ENCODE results near the gene TRHDE. TPM values are rescaled to one million over a fixed set of nuclear protein-coding genes. Genes with fewer than 3 reads are reported as not detected.

TRHDE gene
- total and polyA plus RNA-seq, 12 donors = 0.11 to 3.9 (median 0.64) TPM

DNA sequence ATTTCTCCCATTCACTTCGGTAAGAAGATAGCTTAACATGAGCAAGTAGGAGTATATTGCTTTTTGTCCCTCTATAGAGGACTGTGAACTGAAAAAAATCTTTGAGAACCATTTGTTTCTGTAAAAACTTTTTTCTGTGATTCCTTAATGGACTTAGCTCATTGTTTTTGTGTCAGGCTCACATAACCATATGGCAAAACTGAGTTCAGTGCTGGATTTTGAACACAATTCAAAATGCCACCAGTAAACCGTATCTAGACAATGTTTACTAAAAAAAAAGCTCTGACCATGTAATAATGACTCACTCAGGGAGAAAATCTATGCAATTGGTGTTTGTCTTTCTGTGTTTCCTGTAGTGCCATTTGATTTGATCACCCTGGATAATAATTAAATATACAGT is 5.2 kb downstream of the TRHDE start:
- peaks cover 8 to 19% of the 10 kb centered on the region in 2 donors for H3K4me1 ChIP-seq (replicated peaks in 1 of 2)
- TF ChIP-seq, protein P1, sequence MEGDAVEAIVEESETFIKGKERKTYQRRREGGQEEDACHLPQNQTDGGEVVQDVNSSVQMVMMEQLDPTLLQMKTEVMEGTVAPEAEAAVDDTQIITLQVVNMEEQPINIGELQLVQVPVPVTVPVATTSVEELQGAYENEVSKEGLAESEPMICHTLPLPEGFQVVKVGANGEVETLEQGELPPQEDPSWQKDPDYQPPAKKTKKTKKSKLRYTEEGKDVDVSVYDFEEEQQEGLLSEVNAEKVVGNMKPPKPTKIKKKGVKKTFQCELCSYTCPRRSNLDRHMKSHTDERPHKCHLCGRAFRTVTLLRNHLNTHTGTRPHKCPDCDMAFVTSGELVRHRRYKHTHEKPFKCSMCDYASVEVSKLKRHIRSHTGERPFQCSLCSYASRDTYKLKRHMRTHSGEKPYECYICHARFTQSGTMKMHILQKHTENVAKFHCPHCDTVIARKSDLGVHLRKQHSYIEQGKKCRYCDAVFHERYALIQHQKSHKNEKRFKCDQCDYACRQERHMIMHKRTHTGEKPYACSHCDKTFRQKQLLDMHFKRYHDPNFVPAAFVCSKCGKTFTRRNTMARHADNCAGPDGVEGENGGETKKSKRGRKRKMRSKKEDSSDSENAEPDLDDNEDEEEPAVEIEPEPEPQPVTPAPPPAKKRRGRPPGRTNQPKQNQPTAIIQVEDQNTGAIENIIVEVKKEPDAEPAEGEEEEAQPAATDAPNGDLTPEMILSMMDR (IDR thresholded peaks at IDR 0.05) = no peak
- TF ChIP-seq POLR2A (IDR thresholded peaks at IDR 0.05) = no peak
- H3K27me3 ChIP-seq = peaks cover 21% of the 10 kb centered on the region
- H3K36me3 ChIP-seq (replicated peaks in 1 of 2) = no peaks in the 10 kb centered on the region
- H3K27ac ChIP-seq = no peak overlapping the region
- intact Hi-C loops (cut with DNase I) = no loop called here
- no peaks in the 10 kb centered on the region for H3K9me3 ChIP-seq (replicated peaks in 1 of 3)
- 65 to 67% (median 67%) methylated on average over 2 of the region's 2 CpGs for WGBS, 4 donors
- H3K4me3 ChIP-seq = no peak overlapping the region
- DNase-seq = no peak

DNA sequence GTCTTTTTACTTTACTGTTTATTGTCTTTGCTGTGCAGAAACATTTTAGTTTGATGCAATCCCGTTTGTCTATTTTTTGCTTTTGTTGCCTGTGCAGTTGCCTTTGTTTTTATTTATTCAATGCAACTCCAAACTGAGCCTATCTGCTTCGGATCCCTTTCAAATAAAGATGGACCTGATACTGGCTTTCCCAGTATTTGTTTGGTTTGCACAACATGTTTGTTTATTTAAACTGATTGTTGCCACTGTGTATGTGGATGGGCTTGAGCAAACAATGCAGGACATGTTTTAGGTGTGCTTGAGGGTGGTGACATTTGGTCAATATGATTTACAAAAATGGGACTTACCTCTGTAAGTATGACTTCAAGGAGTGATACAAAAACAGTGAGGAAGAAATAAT is 6.7 kb downstream of the TRHDE start:
- peaks cover 8% of the 10 kb centered on the region for H3K27me3 ChIP-seq
- no peak for DNase-seq
- no peak for TF ChIP-seq POLR2A (IDR thresholded peaks at IDR 0.05)
- TF ChIP-seq, protein P1 (IDR thresholded peaks at IDR 0.05) = no peak

DNA sequence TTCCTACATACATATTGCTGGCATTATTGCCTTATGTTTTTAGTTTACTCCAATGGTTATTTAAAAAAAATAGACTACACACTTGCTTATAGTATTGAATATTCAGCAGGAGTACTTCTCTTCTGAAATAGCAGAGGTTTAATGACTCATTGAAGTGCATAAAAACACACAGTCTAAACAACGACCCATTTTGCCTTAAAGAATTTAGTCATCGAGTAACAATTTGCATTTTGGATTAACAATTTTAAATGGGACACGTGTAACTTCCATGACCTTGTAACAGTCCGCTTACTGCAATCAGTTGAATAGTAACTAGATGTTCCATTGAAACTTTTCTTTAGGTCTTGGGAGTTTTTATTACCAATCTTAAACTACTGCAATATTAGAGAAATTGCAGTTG is 9.0 kb downstream of the TRHDE start:
- intact Hi-C loops (cut with DNase I) = no loop called here
- no peak for TF ChIP-seq POLR2A (IDR thresholded peaks at IDR 0.05)
- TF ChIP-seq, protein P1 (IDR thresholded peaks at IDR 0.05) = no peak
- no peaks in the 10 kb centered on the region for H3K36me3 ChIP-seq (replicated peaks in 1 of 2)

More for the DNA sequence above, 6.7 kb downstream of the TRHDE start:
- intact Hi-C loops (cut with DNase I) = no loop called here
- no peaks in the 10 kb centered on the region for H3K36me3 ChIP-seq (replicated peaks in 1 of 2)
- WGBS, 4 donors = 34 to 43% (median 36%) methylated on average over 2 of the region's 2 CpGs
- no peak overlapping the region for H3K4me3 ChIP-seq
- H3K9me3 ChIP-seq (replicated peaks in 1 of 3) = no peaks in the 10 kb centered on the region
- peaks cover under 1 to 4% of the 10 kb centered on the region in 2 donors for H3K4me1 ChIP-seq (replicated peaks in 1 of 2)
- H3K27ac ChIP-seq = no peak overlapping the region

DNA sequence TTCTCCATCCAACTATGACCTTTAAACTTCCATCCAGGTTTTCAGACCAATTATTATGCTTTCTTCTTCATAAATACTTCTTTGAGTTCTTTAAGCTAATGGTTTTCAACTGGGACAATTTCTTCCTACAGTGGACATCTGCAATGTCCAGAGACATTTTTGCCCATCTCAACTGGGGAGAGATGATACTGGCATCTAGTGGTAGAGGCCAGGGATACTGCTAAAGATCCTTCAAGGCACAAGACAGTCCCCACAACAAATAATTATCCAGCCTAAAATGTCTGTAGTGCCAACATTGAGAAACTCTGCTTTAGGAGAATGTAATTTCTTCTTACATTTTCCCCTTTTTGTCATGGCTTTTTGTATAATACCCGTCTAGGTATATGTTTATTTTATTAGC is 10.6 kb downstream of the TRHDE start:
- Histone ChIP-seq H3K4me3 (no peak overlapping the region), H3K9me3 (replicated peaks in 1 of 3) (no peaks in the 10 kb centered on the region), H3K36me3 (replicated peaks in 1 of 2) (no peaks in the 10 kb centered on the region), H3K4me1 (replicated peaks in 1 of 2) (no peaks in the 10 kb centered on the region), H3K27ac (no peak overlapping the region), H3K27me3 (no peaks in the 10 kb centered on the region)
- 31 to 60% (median 48%) methylated on average over 1 of the region's 1 CpG for WGBS, 4 donors
- intact Hi-C loops (cut with DNase I) = no loop called here
- TF ChIP-seq, protein P1 (IDR thresholded peaks at IDR 0.05) = peak; percentile 16 to 44 (median 24)
- TF ChIP-seq POLR2A (IDR thresholded peaks at IDR 0.05) = no peak
- no peak for DNase-seq

More for the DNA sequence above, 9.0 kb downstream of the TRHDE start:
- whole genome bisulfite sequencing, 4 donors = 46 to 54% (median 48%) methylated on average over 4 of the region's 4 CpGs
- Histone ChIP-seq H3K27ac (no peak overlapping the region), H3K4me1 (replicated peaks in 1 of 2) (no peaks in the 10 kb centered on the region), H3K4me3 (no peak overlapping the region), H3K27me3 (peaks cover 5% of the 10 kb centered on the region), H3K9me3 (replicated peaks in 1 of 3) (no peaks in the 10 kb centered on the region)
- DNase-seq = no peak
